GM18867 (cell line): ENCODE measurements around the gene IFNA21.
"Not testable (repeated sequence)": the region's sequence is repeated elsewhere in the genome, so short reads cannot be mapped to it uniquely, and the experiment has no call there.

Source experiments
- ATAC-seq: cut with Tn5 transposase; IDR thresholded peaks from one replicate; pipeline ENCODE4 v1.9.1; 2021; ENCODE audit warnings: mild to moderate bottlenecking, moderate library complexity; ENCODE audit not compliant: unreplicated experiment

IFNA21 gene

DNA sequence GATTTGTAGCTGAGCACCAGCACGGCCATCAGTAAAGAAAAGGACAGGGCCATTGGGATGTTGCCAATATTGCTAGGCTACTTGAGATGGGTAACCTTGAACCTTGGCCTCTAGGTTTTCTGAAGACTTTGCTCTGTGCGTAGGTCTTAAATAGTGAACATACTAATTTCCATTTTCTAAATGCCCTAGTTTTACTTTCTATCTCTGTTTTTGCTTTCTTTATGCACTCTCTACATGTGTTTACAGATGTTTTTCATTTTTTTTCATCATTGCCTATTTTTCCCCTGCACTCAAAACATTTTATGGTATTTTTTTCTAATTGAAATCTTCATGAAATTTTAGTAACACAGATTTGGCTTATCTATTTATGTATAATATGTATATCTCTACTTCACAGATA, at the start of gene IFNA21:
IFNA21 (minus strand) TSS at position 101 of the 400 bp plus-strand sequence; CDS start at position 53, 48 bp downstream.
- not testable (repeated sequence) for ATAC-seq

DNA sequence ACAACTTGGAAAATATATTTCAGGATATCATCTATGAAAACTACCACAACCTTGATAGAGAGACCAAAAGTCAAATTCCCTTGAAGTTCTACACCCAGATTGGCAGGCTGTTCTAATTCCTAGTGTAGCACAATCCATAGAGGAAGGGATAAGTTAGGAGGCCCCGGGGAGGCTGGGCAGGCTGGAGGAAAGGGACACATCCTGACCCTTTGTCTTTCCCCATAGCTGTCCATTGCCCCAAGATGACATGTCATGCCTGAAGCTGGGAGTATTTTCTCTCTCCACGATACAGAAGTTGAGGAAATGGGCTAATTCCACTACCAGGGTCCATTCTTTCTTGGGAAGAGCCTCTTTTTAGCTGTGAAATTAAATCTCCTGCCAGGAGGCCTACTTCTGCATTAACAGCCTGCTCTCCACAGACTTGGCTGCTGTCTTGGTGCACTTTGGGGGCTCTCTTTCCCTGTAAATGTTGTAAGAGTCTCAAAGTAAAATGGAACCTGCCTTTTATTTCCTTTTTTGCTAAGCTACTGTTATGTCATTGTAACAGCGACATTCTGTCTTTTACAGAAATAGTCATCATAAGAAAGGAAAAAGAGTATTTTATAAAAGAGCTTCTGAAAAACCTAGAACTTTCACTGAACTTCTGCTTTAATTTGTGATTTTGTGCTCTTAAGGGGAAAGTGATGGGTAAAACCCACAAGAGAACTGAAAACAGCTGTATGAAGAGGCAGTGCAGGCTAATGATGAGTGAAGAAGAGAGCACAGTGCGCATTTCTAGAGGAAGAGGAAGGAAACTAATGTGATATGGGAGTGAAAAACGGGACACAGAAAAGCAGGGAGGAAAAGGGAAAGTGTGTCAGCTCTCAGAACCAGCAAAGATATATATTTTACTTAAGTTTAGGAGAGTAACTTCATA, 47.2 kb upstream of the IFNA21 start:
- ATAC-seq: peak; percentile 84

DNA sequence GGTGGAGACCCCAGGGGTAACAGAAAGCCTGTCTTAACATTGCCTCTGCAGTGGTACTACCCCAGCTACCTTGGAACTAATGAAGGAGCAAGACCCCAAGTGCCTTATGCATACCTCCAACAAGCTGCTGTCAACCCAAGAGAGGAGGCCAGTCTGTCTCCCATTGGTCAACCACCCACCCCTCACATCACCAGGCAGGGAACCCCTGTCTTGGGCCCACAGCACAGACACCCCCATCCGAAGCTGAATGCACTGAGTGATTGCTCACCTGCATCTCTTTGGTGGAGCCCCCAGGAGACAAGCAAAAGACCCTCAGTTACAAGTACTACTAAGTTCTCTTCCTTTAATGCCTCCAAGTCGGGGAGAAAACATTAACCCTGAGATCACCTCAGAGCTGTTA, 45.7 kb upstream of the IFNA21 start:
- ATAC-seq: not testable (repeated sequence)

DNA sequence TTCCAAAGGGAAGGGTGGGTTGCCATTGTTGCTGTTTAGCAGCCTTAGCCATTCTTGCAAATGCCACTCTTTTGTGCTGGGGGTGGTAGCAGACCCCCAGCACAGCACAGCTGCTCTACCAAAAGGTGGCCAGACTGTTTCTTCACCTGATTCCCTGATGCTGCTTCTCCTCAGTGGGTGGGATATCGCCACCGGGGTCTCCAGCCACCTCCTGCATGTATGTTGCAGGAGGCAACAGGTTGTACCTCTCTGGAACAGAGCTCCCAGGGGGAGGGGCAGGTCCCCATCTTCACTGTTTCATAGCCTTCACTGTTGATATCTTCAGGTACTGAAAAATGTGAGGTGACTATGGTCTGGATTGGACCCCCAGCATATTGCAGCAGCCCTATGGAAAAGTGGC, 44.3 kb upstream of the IFNA21 start:
- ATAC-seq: not testable (repeated sequence)

DNA sequence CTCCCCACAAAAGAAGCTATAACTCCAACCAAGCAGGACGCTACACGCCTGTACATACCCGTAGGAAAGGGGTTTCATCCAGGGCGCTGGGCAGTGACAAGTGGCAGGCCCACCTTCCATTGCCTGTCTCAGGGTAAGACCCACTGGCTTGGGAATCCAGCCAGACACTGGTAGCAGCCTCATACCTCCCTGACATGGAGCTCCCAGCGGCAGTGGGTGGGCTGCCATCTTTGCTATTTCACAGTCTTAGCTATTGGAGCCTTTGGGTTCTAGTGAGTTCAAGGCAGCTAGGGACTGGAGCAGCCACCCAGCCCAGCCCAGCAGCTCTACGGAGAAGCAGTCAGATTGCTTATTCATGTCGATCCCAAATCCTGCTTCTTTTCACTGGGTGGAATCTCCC, 43.9 kb upstream of the IFNA21 start:
- ATAC-seq: no peak

DNA sequence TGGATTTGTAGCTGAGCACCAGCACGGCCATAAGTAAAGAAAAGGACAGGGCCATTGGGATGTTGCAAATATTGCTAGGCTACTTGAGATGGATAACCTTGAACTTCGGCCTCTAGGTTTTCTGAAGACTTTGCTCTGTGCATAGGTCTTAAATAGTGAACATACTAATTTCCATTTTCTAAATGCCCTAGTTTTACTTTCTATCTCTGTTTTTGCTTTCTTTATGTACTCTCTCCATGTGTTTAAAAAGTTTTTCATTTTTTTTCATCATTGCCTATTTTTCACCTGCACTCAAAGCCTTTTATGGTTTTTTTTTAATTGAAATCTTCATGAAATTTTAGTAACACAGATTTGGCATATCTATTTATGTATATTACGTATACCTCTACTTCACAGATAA, 40.6 kb upstream of the IFNA21 start, which contains the start of gene IFNA10:
IFNA10 (minus strand) TSS at position 101 of the 400 bp plus-strand sequence; CDS start at position 55, 46 bp downstream.
- ATAC-seq: not testable (repeated sequence)

DNA sequence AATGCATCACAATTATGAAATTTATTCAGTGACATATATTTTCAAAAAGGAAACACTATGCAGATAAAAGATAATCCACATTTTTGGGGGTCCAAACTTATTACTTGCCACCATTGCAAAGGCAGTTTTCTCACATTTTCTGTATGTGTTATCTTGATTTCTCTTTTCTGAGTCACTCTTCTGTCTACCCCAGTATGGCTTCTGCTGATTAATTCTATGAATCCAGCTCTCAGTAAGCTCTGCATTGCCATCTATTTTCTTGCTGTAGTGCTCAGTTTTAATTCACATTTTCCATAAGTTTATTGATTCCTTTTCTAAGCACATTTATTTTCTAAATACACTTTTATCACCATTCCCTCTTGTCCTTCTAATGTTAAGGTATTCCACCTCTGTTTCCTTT, 38.7 kb upstream of the IFNA21 start:
- ATAC-seq: no peak

DNA sequence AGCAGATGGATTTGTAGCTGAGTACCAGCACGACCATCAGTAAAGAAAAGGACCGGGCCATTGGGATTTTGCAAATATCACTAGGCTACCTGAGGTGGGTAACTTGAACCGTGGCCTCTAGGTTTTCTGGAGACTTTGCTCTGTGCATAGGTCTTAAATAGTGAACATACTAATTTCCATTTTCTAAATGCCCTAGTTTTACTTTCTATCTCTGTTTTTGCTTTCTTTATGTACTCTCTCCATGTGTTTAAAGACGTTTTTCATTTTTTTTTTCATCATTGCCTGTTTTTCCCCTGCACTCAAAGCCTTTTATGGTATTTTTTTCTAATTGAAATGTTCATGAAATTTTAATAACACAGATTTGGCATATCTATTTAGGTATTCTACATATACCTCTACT, 35.6 kb upstream of the IFNA21 start, which contains the start of gene IFNA7:
IFNA7 (minus strand) TSS at position 101 of the 400 bp plus-strand sequence; CDS start at position 61, 40 bp downstream.
- ATAC-seq: not testable (repeated sequence)

DNA sequence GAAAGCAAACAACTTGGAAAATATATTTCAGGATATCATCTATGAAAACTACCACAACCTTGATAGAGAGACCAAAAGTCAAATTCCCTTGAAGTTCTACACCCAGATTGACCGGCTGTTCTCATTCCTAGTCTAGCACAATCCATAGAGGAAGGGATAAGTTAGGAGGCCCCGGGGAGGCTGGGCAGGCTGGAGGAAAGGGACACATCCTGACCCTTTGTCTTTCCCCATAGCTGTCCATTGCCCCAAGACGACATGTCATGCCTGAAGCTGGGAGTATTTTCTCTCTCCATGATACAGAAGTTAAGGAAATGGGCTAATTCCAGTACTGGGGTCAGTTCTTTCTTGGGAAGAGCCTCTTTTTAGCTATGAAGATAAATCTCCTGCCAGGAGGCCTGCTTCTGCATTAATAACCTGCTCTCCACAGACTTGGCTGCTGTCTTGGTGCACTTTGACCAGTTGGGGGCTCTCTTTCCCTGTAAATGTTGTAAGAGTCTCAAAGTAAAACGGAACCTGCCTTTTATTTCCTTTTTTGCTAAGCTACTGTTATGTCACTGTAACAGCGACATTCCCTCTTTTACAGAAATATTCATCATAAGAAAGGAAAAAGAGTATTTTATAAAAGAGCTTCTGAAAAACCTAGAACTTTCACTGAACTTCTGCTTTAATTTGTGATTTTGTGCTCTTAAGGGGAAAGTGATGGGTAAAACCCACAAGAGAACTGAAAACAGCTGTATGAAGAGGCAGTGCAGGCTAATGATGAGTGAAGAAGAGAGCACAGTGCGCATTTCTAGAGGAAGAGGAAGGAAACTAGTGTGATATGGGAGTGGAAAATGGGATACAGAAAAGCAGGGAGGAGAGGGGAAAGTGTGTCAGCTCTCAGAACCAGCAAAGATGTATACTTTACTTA, 28.7 kb upstream of the IFNA21 start:
- ATAC-seq: peak; percentile 89

DNA sequence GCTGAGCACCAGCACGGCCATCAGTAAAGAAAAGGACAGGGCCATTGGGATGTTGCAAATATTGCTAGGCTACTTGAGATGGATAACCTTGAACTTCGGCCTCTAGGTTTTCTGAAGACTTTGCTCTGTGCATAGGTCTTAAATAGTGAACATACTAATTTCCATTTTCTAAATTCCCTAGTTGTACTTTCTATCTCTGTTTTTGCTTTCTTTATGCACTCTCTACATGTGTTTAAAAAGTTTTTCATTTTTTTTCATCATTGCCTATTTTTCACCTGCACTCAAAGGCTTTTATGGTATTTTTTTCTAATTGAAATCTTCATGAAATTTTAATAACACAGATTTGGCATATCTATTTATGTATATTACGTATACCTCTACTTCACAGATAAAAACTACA, 21.0 kb upstream of the IFNA21 start, which contains the start of gene IFNA4:
IFNA4 (minus strand) TSS at position 101 of the 400 bp plus-strand sequence; CDS start at position 45, 56 bp downstream.
- not testable (repeated sequence) for ATAC-seq

DNA sequence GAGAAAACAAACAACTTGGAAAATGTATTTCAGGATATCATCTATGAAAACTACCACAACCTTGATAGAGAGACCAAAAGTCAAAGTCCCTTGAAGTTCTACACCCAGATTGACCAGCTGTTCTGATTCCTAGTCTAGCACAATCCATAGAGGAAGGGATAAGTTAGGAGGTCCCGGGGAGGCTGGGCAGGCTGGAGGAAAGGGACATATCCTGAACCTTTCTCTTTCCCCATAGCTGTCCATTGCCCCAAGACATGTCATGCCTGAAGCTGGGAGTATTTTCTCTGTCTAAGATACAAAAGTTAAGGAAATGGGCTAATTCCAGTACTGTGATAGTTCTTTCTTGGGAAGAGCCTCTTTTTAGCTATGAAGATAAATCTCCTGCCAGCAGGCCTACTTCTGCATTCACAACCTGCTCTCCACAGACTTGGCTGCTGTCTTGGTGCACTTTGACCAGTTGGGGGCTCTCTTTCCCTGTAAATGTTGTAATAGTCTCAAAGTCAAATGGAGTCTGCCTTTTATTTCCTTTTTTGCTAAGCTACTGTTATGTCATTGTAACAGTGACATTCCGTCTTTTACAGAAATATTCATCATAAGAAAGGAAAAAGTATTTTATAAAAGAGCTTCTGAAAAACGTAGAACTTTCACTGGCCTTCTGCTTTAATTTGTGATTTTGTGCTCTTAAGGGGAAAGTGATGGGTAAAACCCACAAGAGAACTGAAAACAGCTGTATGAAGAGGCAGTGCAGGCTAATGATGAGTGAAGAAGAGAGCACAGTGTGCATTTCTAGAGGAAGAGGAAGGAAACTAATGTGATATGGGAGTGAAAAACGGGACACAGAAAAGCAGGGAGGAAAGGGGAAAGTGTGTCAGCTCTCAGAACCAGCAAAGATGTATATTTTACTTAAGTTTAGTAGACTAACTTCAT, 16.6 kb upstream of the IFNA21 start:
- ATAC-seq: peak; percentile 94

DNA sequence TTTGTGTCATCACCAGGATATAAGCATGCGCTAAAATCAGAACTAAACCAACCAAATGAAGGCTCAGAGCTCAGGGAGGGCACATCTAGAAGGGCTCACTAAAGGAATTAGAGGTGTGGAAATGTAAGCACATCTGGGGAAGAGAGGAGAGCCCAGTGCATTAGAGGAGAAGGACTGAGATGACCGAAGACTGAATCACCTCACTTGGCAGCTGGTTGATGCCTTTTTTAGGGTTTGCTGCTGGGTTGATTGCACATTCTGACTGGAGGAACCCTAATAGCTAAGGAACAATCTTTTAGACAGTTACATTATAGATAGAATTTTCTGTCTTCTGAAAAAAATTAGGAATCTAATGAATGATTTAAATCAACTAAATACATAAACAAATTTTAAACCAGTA, 8.2 kb upstream of the IFNA21 start:
- no peak for ATAC-seq

DNA sequence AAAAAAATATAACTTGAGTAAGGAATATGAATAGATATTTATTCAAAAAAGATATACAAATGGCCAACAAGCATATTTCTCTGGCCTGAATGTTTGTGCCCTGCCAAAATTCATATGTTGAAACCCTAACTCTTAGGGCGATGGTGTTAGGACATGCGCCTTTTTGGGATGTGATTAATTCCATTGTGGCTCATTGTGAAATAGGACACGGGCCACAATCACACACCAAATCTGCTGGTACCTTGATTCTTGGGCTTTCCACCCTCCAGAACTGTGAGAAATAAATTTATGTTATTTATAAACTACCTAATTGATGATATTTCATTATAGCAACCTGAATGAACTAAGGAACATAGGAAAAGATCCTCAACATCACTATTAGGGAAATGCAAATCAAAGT, 5.7 kb upstream of the IFNA21 start:
- ATAC-seq: no peak

DNA sequence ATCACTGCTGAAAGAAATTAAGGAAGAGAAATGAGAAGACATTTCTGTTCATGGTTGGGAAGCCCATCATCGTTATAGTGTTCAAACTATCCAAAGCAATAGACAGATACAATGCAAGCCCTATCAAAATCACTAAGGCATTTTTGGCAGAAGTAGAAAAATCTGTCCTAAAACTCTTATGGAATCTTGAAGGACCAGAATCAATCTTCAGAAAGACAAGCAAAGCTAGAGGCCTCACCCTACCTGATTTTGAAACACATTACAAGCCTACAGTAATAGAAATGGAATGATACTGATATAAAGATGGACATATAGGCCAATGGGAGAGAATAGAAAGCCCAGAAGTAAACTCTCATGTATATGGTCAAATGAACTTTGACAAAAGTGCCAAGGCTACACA, 4.9 kb upstream of the IFNA21 start:
- ATAC-seq: no peak

DNA sequence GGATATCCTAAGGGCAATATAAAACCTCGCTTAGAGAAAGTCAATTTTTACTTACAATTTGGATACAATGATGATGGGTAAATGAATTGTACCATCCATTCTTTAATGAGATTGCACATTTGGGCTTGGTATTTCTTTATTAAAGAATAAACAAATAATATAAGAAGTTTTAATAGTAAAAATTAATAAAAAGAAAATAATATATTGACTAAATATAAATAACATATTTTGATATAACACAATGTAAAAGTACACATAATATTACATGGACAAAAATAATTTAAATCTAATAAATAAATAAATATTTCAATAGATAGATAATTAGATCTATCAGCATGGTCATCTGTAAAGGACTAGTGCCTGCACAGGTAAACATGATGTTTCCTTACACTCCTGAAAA, 944 bp downstream of the IFNA21 start:
- ATAC-seq: no peak

DNA sequence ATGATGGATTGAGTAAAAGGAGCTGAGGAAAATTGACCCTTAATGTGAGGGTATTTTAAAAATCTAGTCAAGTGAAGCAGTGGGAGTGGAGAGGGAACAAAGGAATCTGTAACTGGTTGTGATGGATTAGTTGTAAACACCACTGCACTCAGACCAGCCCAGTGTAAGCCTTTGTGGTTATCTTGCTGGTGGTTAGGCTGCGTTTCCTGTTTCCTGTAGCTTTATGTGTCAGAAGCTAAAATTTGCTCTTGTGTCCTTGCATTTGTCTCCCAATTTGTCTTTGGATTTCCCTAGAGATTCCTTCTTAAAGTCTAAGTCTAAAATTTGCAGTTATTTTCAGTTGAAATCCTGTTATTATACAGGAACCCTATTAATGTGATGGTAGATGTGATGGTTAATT, 6.3 kb downstream of the IFNA21 start:
- peak; percentile 92 for ATAC-seq

DNA sequence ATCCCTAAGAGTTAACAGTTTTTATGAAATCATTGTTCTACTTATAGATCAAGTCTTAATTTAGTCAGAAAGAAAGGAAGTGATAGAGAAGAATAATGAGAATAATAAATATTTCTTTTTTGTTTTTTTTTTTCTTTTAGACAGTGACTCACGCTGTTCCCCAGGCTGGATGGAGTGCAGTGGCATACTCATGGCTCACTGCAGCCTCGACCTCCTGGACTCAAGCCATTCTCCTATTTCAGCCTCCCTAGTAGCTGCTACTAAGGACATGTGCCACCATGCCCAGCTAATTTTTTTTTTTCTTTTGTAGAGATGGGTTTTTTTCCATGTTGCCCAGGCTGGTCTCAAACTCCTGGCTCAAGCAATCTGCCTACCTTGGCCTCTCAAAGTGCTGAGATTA, 11.0 kb downstream of the IFNA21 start:
- no peak for ATAC-seq

DNA sequence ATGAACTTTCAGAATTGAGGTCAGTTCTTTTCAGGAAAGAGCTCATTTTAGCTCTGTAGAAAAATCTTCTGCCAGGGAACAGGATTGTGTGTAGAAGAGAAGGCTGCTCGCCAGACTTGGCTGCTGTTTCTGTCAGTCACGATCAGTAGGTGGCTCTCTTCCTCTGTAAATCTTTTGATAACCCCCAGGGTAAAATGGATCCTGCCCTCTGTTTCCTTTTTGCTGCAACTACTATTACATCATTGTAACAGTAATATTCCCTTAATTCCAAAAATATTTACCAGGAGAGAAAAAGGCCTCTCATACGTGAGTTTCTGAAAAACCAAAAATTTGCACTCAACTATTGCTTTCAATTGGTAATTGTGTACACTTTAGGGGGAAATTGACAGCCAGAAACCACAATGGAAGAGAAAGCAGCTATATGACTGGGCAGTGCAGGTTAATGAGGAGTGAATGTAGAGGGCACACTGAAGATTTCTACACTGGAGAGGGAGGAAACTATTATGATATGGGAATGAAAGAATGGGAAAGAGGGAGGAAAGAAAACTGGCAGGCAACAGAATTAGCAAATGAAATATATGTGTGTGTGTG, 12.3 kb downstream of the IFNA21 start:
- ATAC-seq: peak; percentile 91

DNA sequence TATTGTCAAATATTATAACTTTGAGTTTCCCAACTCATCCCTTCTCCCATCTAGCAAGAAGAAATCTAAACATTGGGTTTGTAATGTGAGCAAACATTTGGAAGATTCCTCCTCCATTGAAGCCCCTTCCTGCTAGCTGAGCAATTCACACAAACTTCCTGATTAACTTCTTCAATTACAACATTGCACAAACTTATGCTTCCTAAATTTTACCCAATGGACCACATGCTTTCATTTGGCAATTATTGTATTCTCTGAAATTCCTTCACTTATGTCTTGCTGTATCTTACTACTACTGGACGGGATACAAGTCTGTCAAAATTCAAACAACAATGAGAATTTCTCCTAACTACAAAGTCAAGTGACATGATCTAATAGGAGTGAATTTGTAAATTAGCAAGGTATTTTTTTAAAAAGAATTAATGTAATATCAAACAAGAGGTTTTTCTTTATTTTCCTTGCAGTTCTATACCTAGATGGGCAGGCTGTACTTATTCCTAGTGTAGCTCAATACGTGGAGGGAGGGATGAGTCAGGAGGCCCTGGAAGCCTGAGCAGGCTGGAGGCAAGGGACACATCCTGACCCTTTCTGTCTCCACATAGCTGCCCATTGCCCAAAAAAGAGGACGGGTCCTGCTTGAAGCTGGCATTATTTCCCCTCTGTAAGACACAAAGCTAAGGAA, 13.0 kb downstream of the IFNA21 start:
- peak; percentile 23 for ATAC-seq
